Endothelial cell of umbilical vein (primary cell): ENCODE results near the gene AMIGO1. TPM values are rescaled to one million over a fixed set of nuclear protein-coding genes. Genes with fewer than 3 reads are reported as not detected.

Experiments used
- BruUV-seq: library from RNA; stranded (reverse); fragments of 400-500 nt; replicated peaks from 2 replicates; lab custom pipeline; 2021; lab: Mats Ljungman, UMichigan
- CTCF ChIA-PET: fragments of 300-600, 350-600 bp; sonication (Branson Sonifier 250); formaldehyde crosslinking; loops from one replicate; lab custom pipeline; 2021; ENCODE audit warnings: antibody characterized with exemption, inconsistent platforms; lab: Charles Lee
- POLR2A ChIA-PET: fragments of 300-600, 350-600 bp; sonication (Branson Sonifier 250); formaldehyde crosslinking; loops from one replicate; lab custom pipeline; 2021; ENCODE audit warnings: antibody characterized with exemption, inconsistent platforms; lab: Charles Lee
- DNase-seq: peaks from one replicate; pipeline ENCODE4 v3.0.0-alpha.2; 2011; ENCODE audit warnings: low read depth, low spot score
- FAIRE-seq: peaks from 2 replicates; lab custom pipeline; 2011; peaks lifted over from hg19 to GRCh38; lab: Jason Lieb, UNC
- H2AFZ ChIP-seq: 2 replicates; pipeline ENCODE4 v1.6.0; 2012; ENCODE audit warnings: low read depth, low read length, control low read depth, inconsistent platforms
- H3K27ac ChIP-seq: 2 replicates; pipeline ENCODE4 v1.5.1; 2011; ENCODE audit warnings: low read depth, mild to moderate bottlenecking, control low read depth, low read length, moderate library complexity; ENCODE audit not compliant: insufficient read depth
- H3K27me3 ChIP-seq, 2 experiments: 2 replicates each; pipeline versions ENCODE4 v1.6.0 to v1.6.1; 2011; ENCODE audit warnings: low read length in 2 of 2, mixed read lengths in 1 of 2; ENCODE audit not compliant: control insufficient read depth in 2 of 2, insufficient read depth in 2 of 2
- H3K36me3 ChIP-seq, 2 experiments: 2 replicates in 1 of 2; 3 replicates in 1 of 2; pipeline ENCODE4 v1.5.1; 2011; ENCODE audit warnings: low read length in 2 of 2, mild to moderate bottlenecking in 1 of 2, moderate library complexity in 1 of 2; ENCODE audit not compliant: control insufficient read depth in 2 of 2, insufficient read depth in 2 of 2; ENCODE audit errors: extremely low read depth in 1 of 2
- H3K4me1 ChIP-seq: 3 replicates; pipeline ENCODE4 v1.5.1; 2011; ENCODE audit warnings: mild to moderate bottlenecking, low read length; ENCODE audit not compliant: control insufficient read depth, insufficient read depth; ENCODE audit errors: extremely low read depth
- H3K4me2 ChIP-seq: 2 replicates; pipeline ENCODE4 v1.6.1; 2011; ENCODE audit warnings: low read length, control low read depth, mixed read lengths; ENCODE audit not compliant: insufficient read depth
- H3K4me3 ChIP-seq, 3 experiments: fragments of 200-600 bp in 1 of 3; sonication (generic), shearing (Covaris generic) in 1 of 3; replicated peaks in 1 of 3; 2 replicates each; pipeline ENCODE4 v1.5.1; 2011 to 2016; ENCODE audit warnings: control low read depth in 3 of 3, low read length in 3 of 3, mild to moderate bottlenecking in 2 of 3, inconsistent platforms in 1 of 3, low read depth in 1 of 3, moderate library complexity in 1 of 3; ENCODE audit not compliant: insufficient read depth in 1 of 3
- H3K79me2 ChIP-seq: 2 replicates; pipeline ENCODE4 v1.6.0; 2012; ENCODE audit warnings: low read length, inconsistent platforms; ENCODE audit not compliant: control insufficient read depth, insufficient read depth
- H3K9ac ChIP-seq: replicated peaks from 2 replicates; pipeline ENCODE3; 2011; ENCODE audit warnings: low read length, control low read depth; ENCODE audit not compliant: insufficient read depth; ENCODE audit errors: extremely low read depth
- H3K9me1 ChIP-seq: replicated peaks from 3 replicates; pipeline ENCODE4 v1.6.0; 2011; ENCODE audit warnings: mild to moderate bottlenecking, low read length; ENCODE audit not compliant: control insufficient read depth, insufficient read depth; ENCODE audit errors: extremely low read depth
- H3K9me3 ChIP-seq: replicated peaks from 2 replicates; pipeline ENCODE4 v1.5.1; 2012; ENCODE audit warnings: low read length, inconsistent platforms; ENCODE audit not compliant: control insufficient read depth, insufficient read depth
- H4K20me1 ChIP-seq: replicated peaks from 2 replicates; pipeline ENCODE3; 2011; ENCODE audit warnings: mild to moderate bottlenecking, low read length; ENCODE audit not compliant: control insufficient read depth, insufficient read depth; ENCODE audit errors: extremely low read depth
- EZH2 ChIP-seq: IDR thresholded peaks from 2 replicates; pipeline ENCODE4 v1.6.1; 2012; ENCODE audit warnings: borderline replicate concordance, low read depth, mild to moderate bottlenecking, moderate library complexity, low read length, inconsistent platforms; ENCODE audit not compliant: severe bottlenecking
- FOS ChIP-seq: IDR thresholded peaks from 2 replicates; pipeline ENCODE4 v1.6.1; 2011; ENCODE audit warnings: mild to moderate bottlenecking, low read length, moderate library complexity, borderline replicate concordance; ENCODE audit not compliant: insufficient read depth
- GATA2 ChIP-seq: IDR thresholded peaks from 2 replicates; pipeline ENCODE4 v1.7.0; 2011; ENCODE audit warnings: low read depth, mild to moderate bottlenecking, moderate library complexity, mixed read lengths, low read length; ENCODE audit not compliant: insufficient read length, insufficient read depth
- JUN ChIP-seq: IDR thresholded peaks from 2 replicates; pipeline ENCODE4 v1.6.1; 2011; ENCODE audit warnings: borderline replicate concordance, low read depth; ENCODE audit not compliant: insufficient read length, insufficient read depth
- MYC ChIP-seq: IDR thresholded peaks from one replicate; pipeline ENCODE4 v1.6.1; 2011; ENCODE audit warnings: mild to moderate bottlenecking, low read depth, low read length
- POLR2A ChIP-seq: IDR thresholded peaks from 2 replicates; pipeline ENCODE4 v1.6.1; 2012; ENCODE audit warnings: low read depth, mild to moderate bottlenecking, control low read depth, low read length
- POLR2AphosphoS5 ChIP-seq: IDR thresholded peaks from 2 replicates; pipeline ENCODE4 v1.6.1; 2012; ENCODE audit warnings: low read depth, mild to moderate bottlenecking, control low read depth, low read length, moderate library complexity; ENCODE audit not compliant: insufficient read depth
- dilution Hi-C: fragments of 300-500 bp; cut with MboI; formaldehyde crosslinking; loops from one replicate; pipeline ENCODE4 v1.15.0; 2019; ENCODE audit warnings: low sequenced_read_pairs; ENCODE audit not compliant: extremely low pct_ligation_motif_present
- intact Hi-C: fragments of 100-400 bp; cut with micrococcal nuclease; formaldehyde crosslinking; loops from one replicate; pipeline ENCODE4 v1.10.0; 2022
- polyA plus RNA-seq, 4 experiments: library from polyadenylated mRNA; depleted of rRNA in 3 of 4; stranded (reverse) in 3 of 4; unstranded in 1 of 4; fragments of >200 nt; gene quantifications; 2 replicates each; pipeline versions ENCODE4 v1.2.1 to v1.2.3, GENCODE V29; 2011 to 2012; ENCODE audit warnings: missing spikeins in 1 of 4
- total RNA-seq: library from RNA; stranded (reverse); gene quantifications from 2 replicates; pipeline ENCODE4 v1.2.3, GENCODE V29; 2021
- TF ChIP-seq, protein P1 (sequence below), 2 donors: IDR thresholded peaks; 1 replicate in 1 of 2; 2 replicates in 1 of 2; pipeline ENCODE4 v1.5.1; 2011; ENCODE audit warnings: low read length in 2 of 2, mild to moderate bottlenecking in 2 of 2, moderate library complexity in 2 of 2, control low read depth in 1 of 2, inconsistent platforms in 1 of 2, low read depth in 1 of 2; ENCODE audit not compliant: insufficient read depth in 1 of 2; ENCODE audit errors: extremely low read depth in 1 of 2
- TF ChIP-seq, protein P2 (sequence below): IDR thresholded peaks from 2 replicates; pipeline ENCODE4 v1.6.1; 2011; ENCODE audit not compliant: insufficient read depth, insufficient read length

Gene AMIGO1
- total and polyA plus RNA-seq, 2 donors (not counting 3 experiments of a cell fraction or from before 2014, with no cell fraction given): 0.80 to 0.88 TPM

DNA sequence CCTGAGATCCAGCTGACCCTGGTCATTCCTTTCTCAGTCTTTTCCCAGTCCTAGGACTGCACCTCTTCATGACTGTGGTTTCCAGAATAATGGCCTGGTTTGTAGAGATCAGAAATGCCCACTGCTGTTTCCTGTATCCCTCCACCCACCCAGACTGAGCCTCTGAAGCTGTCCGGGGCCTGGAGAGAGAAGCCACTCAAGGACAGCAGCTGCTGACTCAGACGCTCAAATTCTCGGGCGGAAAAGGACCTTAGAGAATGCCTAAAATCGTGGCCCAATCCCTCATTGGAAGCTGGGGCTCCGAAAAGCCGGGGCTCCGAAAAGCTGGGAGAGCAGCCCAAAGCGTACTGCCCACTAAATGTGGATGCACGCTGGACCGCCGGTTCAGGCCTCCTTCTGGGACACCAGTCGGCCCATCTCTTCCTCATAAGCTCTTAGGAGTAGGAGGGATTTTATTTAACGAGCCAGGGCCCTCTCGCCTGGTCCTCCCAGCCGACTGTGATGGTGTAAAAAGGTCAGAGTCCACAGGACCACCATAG, 22.4 kb upstream of the AMIGO1 start:
- no peak overlapping the region for H3K4me3 ChIP-seq
- no peak overlapping the region for H2AFZ ChIP-seq
- dilution Hi-C loops (no loop called here), intact Hi-C loops (loop anchor here (1.0 to 2.0 kb wide), 2 partner anchors 34 to 41 kb away; no protein-coding TSS in a partner anchor)
- no peak overlapping the region for H3K27ac ChIP-seq
- TF ChIP-seq POLR2AphosphoS5: no peak
- TF ChIP-seq, protein P1, sequence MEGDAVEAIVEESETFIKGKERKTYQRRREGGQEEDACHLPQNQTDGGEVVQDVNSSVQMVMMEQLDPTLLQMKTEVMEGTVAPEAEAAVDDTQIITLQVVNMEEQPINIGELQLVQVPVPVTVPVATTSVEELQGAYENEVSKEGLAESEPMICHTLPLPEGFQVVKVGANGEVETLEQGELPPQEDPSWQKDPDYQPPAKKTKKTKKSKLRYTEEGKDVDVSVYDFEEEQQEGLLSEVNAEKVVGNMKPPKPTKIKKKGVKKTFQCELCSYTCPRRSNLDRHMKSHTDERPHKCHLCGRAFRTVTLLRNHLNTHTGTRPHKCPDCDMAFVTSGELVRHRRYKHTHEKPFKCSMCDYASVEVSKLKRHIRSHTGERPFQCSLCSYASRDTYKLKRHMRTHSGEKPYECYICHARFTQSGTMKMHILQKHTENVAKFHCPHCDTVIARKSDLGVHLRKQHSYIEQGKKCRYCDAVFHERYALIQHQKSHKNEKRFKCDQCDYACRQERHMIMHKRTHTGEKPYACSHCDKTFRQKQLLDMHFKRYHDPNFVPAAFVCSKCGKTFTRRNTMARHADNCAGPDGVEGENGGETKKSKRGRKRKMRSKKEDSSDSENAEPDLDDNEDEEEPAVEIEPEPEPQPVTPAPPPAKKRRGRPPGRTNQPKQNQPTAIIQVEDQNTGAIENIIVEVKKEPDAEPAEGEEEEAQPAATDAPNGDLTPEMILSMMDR (IDR thresholded peaks at IDR 0.05; ENCODE audit: extremely low read depth in 1 of 2, insufficient read depth in 1 of 2, low read depth in 1 of 2, low read length in 2 of 2): no peak
- no peak for TF ChIP-seq FOS
- no peak for TF ChIP-seq GATA2
- TF ChIP-seq EZH2: no peak
- TF ChIP-seq POLR2A: no peak
- no peak for TF ChIP-seq JUN
- no peak for TF ChIP-seq MYC
- TF ChIP-seq, protein P2, sequence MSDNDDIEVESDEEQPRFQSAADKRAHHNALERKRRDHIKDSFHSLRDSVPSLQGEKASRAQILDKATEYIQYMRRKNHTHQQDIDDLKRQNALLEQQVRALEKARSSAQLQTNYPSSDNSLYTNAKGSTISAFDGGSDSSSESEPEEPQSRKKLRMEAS: no peak
- H3K4me2 ChIP-seq: no peak overlapping the region
- DNase-seq: no peak
- FAIRE-seq: no peak
- ChIA-PET CTCF (interaction anchor here (0.6 to 18.7 kb wide), 40 partner anchors 9 to 503 kb away, joined by 3 to 955 read pairs (median 6); partner anchors contain the start of genes AHCYL1, AMIGO1, ATXN7L2 and CYB561D1), POLR2A (interaction anchor here (1.3 kb wide), 1 partner anchor 41 kb away, joined by 4 read pairs; no protein-coding TSS in a partner anchor)
- no peaks in the 10 kb centered on the region for H3K9me1 ChIP-seq
- H3K9me3 ChIP-seq: no peaks in the 10 kb centered on the region
- H3K27me3 ChIP-seq: peaks cover 2 to 10% of the 10 kb centered on the region in 2 experiments
- no peaks in the 10 kb centered on the region for H3K36me3 ChIP-seq
- no peak overlapping the region for H3K9ac ChIP-seq
- BruUV-seq: no TSS peak
- no peaks in the 10 kb centered on the region for H4K20me1 ChIP-seq
- no peaks in the 10 kb centered on the region for H3K79me2 ChIP-seq
- peaks cover 4% of the 10 kb centered on the region for H3K4me1 ChIP-seq
